K562 (cell line): ENCODE results near the gene NUDT6. TPM values are rescaled to one million over a fixed set of nuclear protein-coding genes. Genes with fewer than 3 reads are reported as not detected.

Source experiments
- ATAC-seq: fragments of 200-7000 bp; cut with Tn5 transposase; 3 replicates; pipeline ENCODE4 v1.9.1; 2020; ENCODE audit warnings: moderate library complexity
- BruUV-seq: library from RNA; stranded (reverse); fragments of 400-500 nt; replicated peaks from 2 replicates; lab custom pipeline; 2021; lab: Mats Ljungman, UMichigan
- CTCF ChIA-PET: fragments of 300-600 bp; formaldehyde crosslinking; extraction: SDS; loops from one replicate; lab custom pipeline; 2021; ENCODE audit warnings: low intra/inter-chr PET ratio; lab: Yijun Ruan, JAX
- POLR2A ChIA-PET: fragments of 300-600, 350-650 bp; sonication (Branson Sonifier 250); formaldehyde crosslinking; extraction: SDS; loops from one replicate; lab custom pipeline; 2021; ENCODE audit warnings: antibody characterized with exemption, inconsistent platforms; lab: Yijun Ruan, JAX
- DNase-seq, 4 experiments: peaks; one replicate each; pipeline versions ENCODE4 v3.0.0 to v3.0.0-alpha.2; 2011 to 2018; ENCODE audit warnings: low spot score in 3 of 4, mixed read lengths in 3 of 4; ENCODE audit errors: extremely low read depth in 1 of 4
- FAIRE-seq: peaks from 2 replicates; lab custom pipeline; 2011; peaks lifted over from hg19 to GRCh38; lab: Jason Lieb, UNC
- H2AFZ ChIP-seq: 2 replicates; pipeline ENCODE4 v1.6.0; 2011; ENCODE audit warnings: low read depth, low read length, control low read depth, inconsistent platforms
- H3K27ac ChIP-seq: fragments of 200-600 bp; 3 replicates; pipeline ENCODE4 v1.8.0; 2011; ENCODE audit warnings: low read depth, mild to moderate bottlenecking, control low read depth, inconsistent platforms, low read length, moderate library complexity, mixed read lengths; ENCODE audit errors: extremely low read depth
- H3K27me3 ChIP-seq, 2 experiments: fragments of 300-600 bp in 1 of 2; 2 replicates in 1 of 2; 3 replicates in 1 of 2; pipeline versions ENCODE4 v1.6.0 to v1.8.0; 2011; ENCODE audit warnings: inconsistent platforms in 2 of 2, low read length in 2 of 2, mild to moderate bottlenecking in 1 of 2, mixed read lengths in 1 of 2, moderate library complexity in 1 of 2; ENCODE audit not compliant: control insufficient read depth in 2 of 2, insufficient read depth in 2 of 2
- H3K36me3 ChIP-seq: fragments of 300-600 bp; 3 replicates; pipeline ENCODE4 v1.8.0; 2011; ENCODE audit warnings: mild to moderate bottlenecking, low read length, inconsistent platforms; ENCODE audit not compliant: control insufficient read depth, insufficient read depth
- H3K4me1 ChIP-seq, 2 experiments: fragments of 200-600 bp in 1 of 2; replicated peaks in 1 of 2; 2 replicates in 1 of 2; 3 replicates in 1 of 2; pipeline versions ENCODE4 v1.5.1 to v1.8.0; 2011; ENCODE audit warnings: inconsistent platforms in 2 of 2, low read length in 2 of 2, mild to moderate bottlenecking in 1 of 2, mixed read lengths in 1 of 2, moderate library complexity in 1 of 2; ENCODE audit not compliant: control insufficient read depth in 2 of 2, insufficient read depth in 2 of 2
- H3K4me2 ChIP-seq: 2 replicates; pipeline ENCODE4 v1.6.1; 2011; ENCODE audit warnings: low read length, control low read depth, inconsistent platforms, mixed read lengths; ENCODE audit not compliant: insufficient read depth
- H3K4me3 ChIP-seq: fragments of 200-600 bp; sonication (generic), shearing (Covaris generic); 2 replicates; pipeline ENCODE4 v1.5.1; 2016; ENCODE audit warnings: control low read depth, inconsistent platforms
- H3K79me2 ChIP-seq: fragments of 200-600 bp; 3 replicates; pipeline ENCODE4 v1.8.0; 2011; ENCODE audit warnings: low read length, inconsistent platforms; ENCODE audit not compliant: control insufficient read depth, insufficient read depth
- H3K9ac ChIP-seq, 2 experiments: 2 replicates each; pipeline versions ENCODE4 v1.6.0 to v1.6.1; 2011; ENCODE audit warnings: low read depth in 2 of 2, low read length in 2 of 2, control low read depth in 1 of 2, inconsistent platforms in 1 of 2, mild to moderate bottlenecking in 1 of 2, mixed read lengths in 1 of 2; ENCODE audit not compliant: insufficient read depth in 1 of 2
- H3K9me1 ChIP-seq: one replicate; pipeline ENCODE4 v1.6.0; 2011; ENCODE audit warnings: inconsistent platforms, mild to moderate bottlenecking, low read length, moderate library complexity; ENCODE audit not compliant: control insufficient read depth, insufficient read depth
- H3K9me3 ChIP-seq: replicated peaks from 2 replicates; pipeline ENCODE4 v1.5.1; 2011; ENCODE audit warnings: low read depth, low read length, inconsistent platforms; ENCODE audit not compliant: control insufficient read depth, insufficient read depth
- H4K20me1 ChIP-seq: replicated peaks from 2 replicates; pipeline ENCODE4 v1.6.1; 2011; ENCODE audit warnings: low read length, inconsistent platforms, mixed read lengths; ENCODE audit not compliant: control insufficient read depth, insufficient read depth
- AFF1 ChIP-seq, 2 experiments: fragments of 450-650 bp; IDR thresholded peaks; 2 replicates each; pipeline ENCODE4 v1.6.1; 2018; ENCODE audit warnings: mild to moderate bottlenecking in 2 of 2, low read depth in 1 of 2; ENCODE audit not compliant: partially characterized antibody in 2 of 2
- CBFB ChIP-seq: sonication (generic); formaldehyde crosslinking; IDR thresholded peaks from 2 replicates; pipeline ENCODE4 v1.4.0; 2020; ENCODE audit warnings: mild to moderate bottlenecking, missing genetic modification reagents
- LARP7 ChIP-seq: fragments of 450-650 bp; IDR thresholded peaks from 2 replicates; pipeline ENCODE4 v1.6.1; 2016
- MED1 ChIP-seq: sonication (generic); formaldehyde crosslinking; IDR thresholded peaks from 2 replicates; pipeline ENCODE4 v1.8.1; 2023; ENCODE audit warnings: missing genetic modification reagents, borderline replicate concordance
- POLR2A ChIP-seq: fragments of 450-650 bp; conservative IDR thresholded peaks from 2 replicates; pipeline ENCODE4 v1.6.1; 2016
- ZNF263 ChIP-seq: sonication (generic); formaldehyde crosslinking; IDR thresholded peaks from 2 replicates; pipeline ENCODE4 v1.8.0; 2022; ENCODE audit warnings: mild to moderate bottlenecking, missing genetic modification reagents, borderline replicate concordance
- WGBS: fragments of 100-300 bp; shearing (Covaris generic); methylation state at CpG from one replicate; pipeline ENCODE4 v1.1.6; 2016; ENCODE audit warnings: low coverage, mixed read lengths; ENCODE audit not compliant: insufficient coverage; ENCODE audit errors: missing lambda C conversion rate; 5-methylcytosine and 5-hydroxymethylcytosine counted together
- in situ Hi-C: fragments of 300-500 bp; cut with MboI; formaldehyde crosslinking; loops from 4 replicates; pipeline ENCODE4 v1.15.0; 2018; ENCODE audit warnings: inconsistent platforms, mixed read lengths
- intact Hi-C: fragments of 100-400 bp; cut with micrococcal nuclease; formaldehyde crosslinking; loops from 2 replicates; pipeline ENCODE4 v1.14.2; 2022
- polyA plus RNA-seq, 8 experiments: library from polyadenylated mRNA; depleted of rRNA in 4 of 8; stranded (reverse) in 5 of 8; unstranded in 3 of 8; fragments of >200 nt; fragmentation: Nextera tagmentation in 2 of 8; fragmentation: Illumina TruSeq in 1 of 8; extraction: Ambion mirVana in 2 of 8; extraction: Trizol in 1 of 8; gene quantifications; 2 replicates each; pipeline versions ENCODE4 v1.2.1 to v1.2.3, GENCODE V29; 2011 to 2014; ENCODE audit warnings: inconsistent platforms in 1 of 8, missing spikeins in 1 of 8
- total RNA-seq, 7 experiments: library from RNA; depleted of rRNA in 6 of 7; stranded (reverse); fragments of >200 nt in 6 of 7; fragmentation: Illumina TruSeq in 2 of 7; extraction: Trizol in 2 of 7; gene quantifications; 2 replicates each; pipeline versions ENCODE4 v1.2.1 to v1.2.3, GENCODE V29; 2011 to 2021; ENCODE audit warnings: low replicate concordance in 1 of 7

NUDT6 gene
- total and polyA plus RNA-seq, 9 of the 15 experiments (the other 6 are each of a cell fraction or from before 2014, with no cell fraction given): 9.4 to 18.1 (median 13.4) TPM

- POLR2A ChIA-PET: no interaction called here
- in situ Hi-C loops: loop anchor here (25.0 kb wide), 1 partner anchor 1037 kb away; the partner anchor contains the start of gene BBS7
- TF ChIP-seq LARP7 (no peak), ZNF263 (no peak), CBFB (CRISPR knock-in tag) (no peak), AFF1 (IDR thresholded peaks at IDR 0.05; ENCODE audit: low read depth in 1 of 2, partially characterized antibody in 2 of 2) (no peak), MED1 (CRISPR knock-in tag) (no peak), POLR2A (0 out of 2 replicates have a peak, but pooled peaks have one; percentile 35)
- FAIRE-seq (no peak), DNase-seq (no peak), ATAC-seq (peak; percentile 40)
- no peaks in the 10 kb centered on the region for H4K20me1 ChIP-seq
- CTCF ChIA-PET: no interaction called here
- H3K79me2 ChIP-seq: no peaks in the 10 kb centered on the region
- no peaks in the 10 kb centered on the region for H3K27me3 ChIP-seq
- no peak overlapping the region for H3K4me3 ChIP-seq
- no peaks in the 10 kb centered on the region for H3K9me1 ChIP-seq
- H3K27ac ChIP-seq: no peak overlapping the region
- H3K9ac ChIP-seq: no peak overlapping the region
- H3K4me2 ChIP-seq: no peak overlapping the region
- no peaks in the 10 kb centered on the region for H3K9me3 ChIP-seq
- WGBS: 93% methylated on average over 7 of the region's 7 CpGs
- no TSS peak for BruUV-seq
- no peak overlapping the region for H2AFZ ChIP-seq
- peaks cover 21% of the 10 kb centered on the region; the same call in 2 of the 3 replicates for H3K36me3 ChIP-seq
- intact Hi-C loops: no loop called here
- H3K4me1 ChIP-seq: no peaks in the 10 kb centered on the region
Observed at GRCh38 chr4:122899682-122900081, 22.7 kb downstream of the NUDT6 start.
